A549 (cell line): ENCODE results near the gene ITLN1. TPM values are rescaled to one million over a fixed set of nuclear protein-coding genes. Genes with fewer than 3 reads are reported as not detected.

Experiments used
- ATAC-seq, 2 experiments: fragments of 200-7000 bp in 1 of 2; fragments of >200 bp in 1 of 2; cut with Nextera tagmentation in 1 of 2; cut with Tn5 transposase in 1 of 2; 3 replicates each; pipeline versions ENCODE4 v1.8.0 to v1.9.1; 2018 to 2020; ENCODE audit warnings: mild to moderate bottlenecking in 1 of 2, moderate library complexity in 1 of 2
- CTCF ChIA-PET: fragments of 300-600 bp; sonication (Branson Sonifier 250); formaldehyde crosslinking; extraction: SDS; loops from one replicate; lab custom pipeline; 2021; ENCODE audit warnings: antibody characterized with exemption, inconsistent platforms; lab: Yijun Ruan, JAX
- POLR2A ChIA-PET: fragments of 350-600 bp; formaldehyde crosslinking; extraction: SDS; loops from one replicate; lab custom pipeline; 2021; ENCODE audit warnings: antibody characterized with exemption, inconsistent platforms; lab: Yijun Ruan, JAX
- DNase-seq, 2 experiments: peaks; one replicate each; pipeline versions ENCODE4 v3.0.0 to v3.0.0-alpha.2; 2011 to 2016; ENCODE audit warnings: low read depth in 1 of 2, low spot score in 1 of 2
- FAIRE-seq: peaks from 2 replicates; lab custom pipeline; 2011; peaks lifted over from hg19 to GRCh38; lab: Jason Lieb, UNC
- H3K27ac ChIP-seq, 2 experiments: fragments of >200 bp; sonication (Bioruptor Twin); formaldehyde crosslinking; 3 replicates each; pipeline ENCODE4 v1.5.1; 2016 to 2017
- H3K4me1 ChIP-seq: fragments of >200 bp; sonication (Bioruptor Twin); formaldehyde crosslinking; 3 replicates; pipeline ENCODE4 v1.6.1; 2016
- H3K4me2 ChIP-seq: fragments of >200 bp; sonication (Bioruptor Twin); formaldehyde crosslinking; 3 replicates; pipeline ENCODE4 v1.6.1; 2016
- H3K4me3 ChIP-seq: fragments of >200 bp; sonication (Bioruptor Twin); formaldehyde crosslinking; 3 replicates; pipeline ENCODE4 v1.5.1; 2016
- H3K9me3 ChIP-seq: fragments of >200 bp; sonication (Bioruptor Twin); formaldehyde crosslinking; 3 replicates; pipeline ENCODE4 v1.6.1; 2016
- CHD2 ChIP-seq: fragments of 150-350 bp; IDR thresholded peaks from 2 replicates; pipeline ENCODE4 v1.6.1; 2014; ENCODE audit warnings: low read length; ENCODE audit not compliant: partially characterized antibody
- CHD4 ChIP-seq: fragments of 200-600 bp; sonication (generic); IDR thresholded peaks from 2 replicates; pipeline ENCODE4 v1.6.1; 2016; ENCODE audit warnings: antibody characterized with exemption, mild to moderate bottlenecking, borderline replicate concordance
- ESRRA ChIP-seq: fragments of 150-350 bp; IDR thresholded peaks from 2 replicates; pipeline ENCODE4 v1.6.1; 2014; ENCODE audit warnings: mild to moderate bottlenecking, low read length, borderline replicate concordance
- HOXB13 ChIP-seq: fragments of 250-450 bp; sonication (Bioruptor Pico); IDR thresholded peaks from 2 replicates; pipeline ENCODE4 v1.5.0; 2020; ENCODE audit warnings: low read depth, mild to moderate bottlenecking, moderate library complexity
- HOXB5 ChIP-seq: fragments of 250-450 bp; sonication (Bioruptor Pico); IDR thresholded peaks from 2 replicates; pipeline ENCODE4 v1.5.0; 2020; ENCODE audit warnings: mild to moderate bottlenecking, moderate library complexity
- KDM1A ChIP-seq: fragments of 200-600 bp; sonication (generic); IDR thresholded peaks from 2 replicates; pipeline ENCODE4 v1.6.1; 2016; ENCODE audit warnings: low read depth, mild to moderate bottlenecking
- MYC ChIP-seq: IDR thresholded peaks from 2 replicates; pipeline ENCODE4 v1.6.1; 2012; ENCODE audit warnings: mild to moderate bottlenecking, inconsistent platforms, low read length, improper control_type of control experiment, borderline replicate concordance
- RARB ChIP-seq: fragments of 250-450 bp; sonication (Bioruptor Pico); IDR thresholded peaks from 2 replicates; pipeline ENCODE4 v1.8.0; 2021; ENCODE audit warnings: mild to moderate bottlenecking, moderate library complexity
- TFCP2L1 ChIP-seq: fragments of 250-450 bp; sonication (Bioruptor Pico); IDR thresholded peaks from 2 replicates; pipeline ENCODE4 v1.5.0; 2021; ENCODE audit warnings: mild to moderate bottlenecking
- WGBS: methylation state at CpG from one replicate; pipeline ENCODE4 v1.1.6; 2017; ENCODE audit errors: missing lambda C conversion rate; 5-methylcytosine and 5-hydroxymethylcytosine counted together
- polyA plus RNA-seq, 4 experiments: library from polyadenylated mRNA; depleted of rRNA in 3 of 4; stranded (reverse); fragments of >200 nt; fragmentation: RNase III in 1 of 4; extraction: RNeasy Plus Mini Kit Qiagen cat#74134 plus additional on column Dnase treatment in 1 of 4; gene quantifications; 2 replicates in 3 of 4; 3 replicates in 1 of 4; pipeline ENCODE4 v1.2.3, GENCODE V29; 2011 to 2017
- TF ChIP-seq, protein P1 (sequence below): fragments of >200 bp; sonication (Bioruptor Twin); formaldehyde crosslinking; IDR thresholded peaks from 3 replicates; pipeline ENCODE4 v1.6.1; 2016
- TF ChIP-seq, protein P2 (sequence below): fragments of >200 bp; sonication (Bioruptor Twin); formaldehyde crosslinking; IDR thresholded peaks from 2 replicates; pipeline ENCODE4 v1.6.1; 2016
- TF ChIP-seq, protein P3 (sequence below): fragments of 150-350 bp; IDR thresholded peaks from 2 replicates; pipeline ENCODE4 v1.6.1; 2014; ENCODE audit warnings: low read depth, mild to moderate bottlenecking, low read length
- TF ChIP-seq, protein P4 (sequence below): fragments of >200 bp; sonication (Bioruptor Twin); formaldehyde crosslinking; IDR thresholded peaks from 3 replicates; pipeline ENCODE4 v1.5.1; 2016
- TF ChIP-seq, protein P5 (sequence below): IDR thresholded peaks from 2 replicates; pipeline ENCODE4 v1.6.1; 2012
- TF ChIP-seq, protein P6 (sequence below): fragments of 200-600 bp; sonication (generic); IDR thresholded peaks from 2 replicates; pipeline ENCODE4 v1.6.1; 2016; ENCODE audit warnings: antibody characterized with exemption, mild to moderate bottlenecking, moderate library complexity

Gene ITLN1
- polyA plus RNA-seq, 2 of the 4 experiments (the other 2 are of a cell fraction): not detected

DNA sequence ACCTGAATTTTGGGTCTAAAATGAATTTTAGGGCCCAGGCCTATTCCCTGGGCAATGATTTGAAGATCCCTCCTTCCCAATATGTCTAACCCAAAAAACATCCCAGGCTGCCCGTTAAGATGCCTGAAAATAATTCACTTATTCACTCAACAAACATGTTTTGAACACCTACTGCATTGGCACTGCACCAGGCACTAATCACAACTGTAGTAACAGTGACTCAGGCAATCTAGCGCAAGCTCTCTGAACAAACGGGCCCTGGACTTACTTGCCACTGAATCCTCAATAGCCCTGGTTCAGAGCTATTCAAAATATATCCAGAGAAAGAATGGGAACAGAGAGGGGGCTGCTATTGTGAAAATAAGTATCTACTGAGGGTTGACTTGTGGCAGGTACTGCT lies 26.5 kb downstream of the ITLN1 start:
- no peak for TF ChIP-seq TFCP2L1 (CRISPR knock-in tag)
- TF ChIP-seq, protein P1, sequence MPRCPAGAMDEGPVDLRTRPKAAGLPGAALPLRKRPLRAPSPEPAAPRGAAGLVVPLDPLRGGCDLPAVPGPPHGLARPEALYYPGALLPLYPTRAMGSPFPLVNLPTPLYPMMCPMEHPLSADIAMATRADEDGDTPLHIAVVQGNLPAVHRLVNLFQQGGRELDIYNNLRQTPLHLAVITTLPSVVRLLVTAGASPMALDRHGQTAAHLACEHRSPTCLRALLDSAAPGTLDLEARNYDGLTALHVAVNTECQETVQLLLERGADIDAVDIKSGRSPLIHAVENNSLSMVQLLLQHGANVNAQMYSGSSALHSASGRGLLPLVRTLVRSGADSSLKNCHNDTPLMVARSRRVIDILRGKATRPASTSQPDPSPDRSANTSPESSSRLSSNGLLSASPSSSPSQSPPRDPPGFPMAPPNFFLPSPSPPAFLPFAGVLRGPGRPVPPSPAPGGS: no peak
- TF ChIP-seq, protein P2, sequence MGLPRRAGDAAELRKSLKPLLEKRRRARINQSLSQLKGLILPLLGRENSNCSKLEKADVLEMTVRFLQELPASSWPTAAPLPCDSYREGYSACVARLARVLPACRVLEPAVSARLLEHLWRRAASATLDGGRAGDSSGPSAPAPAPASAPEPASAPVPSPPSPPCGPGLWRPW: no peak
- TF ChIP-seq, all 56 proteins: peak for 0
- WGBS: 46% methylated on average over 3 of the region's 3 CpGs
- DNase-seq (no peak), FAIRE-seq (no peak), ATAC-seq (no peak)
- CTCF ChIA-PET: interaction anchor here (0.6 to 1.3 kb wide), 3 partner anchors 9 to 135 kb away, joined by 3 read pairs; no protein-coding TSS in a partner anchor
- Histone ChIP-seq H3K4me1 (no peaks in the 10 kb centered on the region), H3K4me3 (no peak overlapping the region), H3K4me2 (no peak overlapping the region), H3K27ac (no peak overlapping the region), H3K9me3 (no peaks in the 10 kb centered on the region)
- POLR2A ChIA-PET: no interaction called here

DNA sequence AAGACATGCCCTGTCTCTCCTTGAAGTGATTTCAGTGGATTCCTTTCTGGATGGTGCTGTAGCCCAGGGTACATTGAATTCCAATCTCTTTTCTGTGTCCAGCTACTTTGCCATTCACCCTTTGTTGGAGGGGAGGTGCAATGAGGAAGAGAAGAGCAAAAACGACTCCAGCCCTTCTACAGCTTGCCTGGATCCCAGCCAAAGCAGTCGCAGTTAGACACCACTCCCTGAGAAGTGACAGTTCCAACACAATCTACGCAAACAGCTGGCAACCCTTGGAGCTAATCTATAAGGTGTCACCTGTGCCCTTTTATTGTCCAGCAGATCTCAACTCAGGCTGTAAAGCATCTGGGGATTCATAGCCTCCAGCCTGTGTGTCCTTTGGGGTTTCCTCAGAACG lies 26.9 kb downstream of the ITLN1 start:
- FAIRE-seq: no peak
- H3K4me3 ChIP-seq: no peak overlapping the region
- no peaks in the 10 kb centered on the region for H3K4me1 ChIP-seq
- ChIA-PET CTCF (interaction anchor here (1.3 kb wide), 1 partner anchor 12 kb away, joined by 3 read pairs; no protein-coding TSS in a partner anchor), POLR2A (no interaction called here)
- ATAC-seq: no peak
- no peak overlapping the region for H3K4me2 ChIP-seq
- DNase-seq: no peak
- no peak for TF ChIP-seq KDM1A
- TF ChIP-seq ESRRA: no peak
- TF ChIP-seq, protein P3, sequence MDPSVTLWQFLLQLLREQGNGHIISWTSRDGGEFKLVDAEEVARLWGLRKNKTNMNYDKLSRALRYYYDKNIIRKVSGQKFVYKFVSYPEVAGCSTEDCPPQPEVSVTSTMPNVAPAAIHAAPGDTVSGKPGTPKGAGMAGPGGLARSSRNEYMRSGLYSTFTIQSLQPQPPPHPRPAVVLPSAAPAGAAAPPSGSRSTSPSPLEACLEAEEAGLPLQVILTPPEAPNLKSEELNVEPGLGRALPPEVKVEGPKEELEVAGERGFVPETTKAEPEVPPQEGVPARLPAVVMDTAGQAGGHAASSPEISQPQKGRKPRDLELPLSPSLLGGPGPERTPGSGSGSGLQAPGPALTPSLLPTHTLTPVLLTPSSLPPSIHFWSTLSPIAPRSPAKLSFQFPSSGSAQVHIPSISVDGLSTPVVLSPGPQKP: no peak
- TF ChIP-seq HOXB5: no peak
- TF ChIP-seq, protein P4, sequence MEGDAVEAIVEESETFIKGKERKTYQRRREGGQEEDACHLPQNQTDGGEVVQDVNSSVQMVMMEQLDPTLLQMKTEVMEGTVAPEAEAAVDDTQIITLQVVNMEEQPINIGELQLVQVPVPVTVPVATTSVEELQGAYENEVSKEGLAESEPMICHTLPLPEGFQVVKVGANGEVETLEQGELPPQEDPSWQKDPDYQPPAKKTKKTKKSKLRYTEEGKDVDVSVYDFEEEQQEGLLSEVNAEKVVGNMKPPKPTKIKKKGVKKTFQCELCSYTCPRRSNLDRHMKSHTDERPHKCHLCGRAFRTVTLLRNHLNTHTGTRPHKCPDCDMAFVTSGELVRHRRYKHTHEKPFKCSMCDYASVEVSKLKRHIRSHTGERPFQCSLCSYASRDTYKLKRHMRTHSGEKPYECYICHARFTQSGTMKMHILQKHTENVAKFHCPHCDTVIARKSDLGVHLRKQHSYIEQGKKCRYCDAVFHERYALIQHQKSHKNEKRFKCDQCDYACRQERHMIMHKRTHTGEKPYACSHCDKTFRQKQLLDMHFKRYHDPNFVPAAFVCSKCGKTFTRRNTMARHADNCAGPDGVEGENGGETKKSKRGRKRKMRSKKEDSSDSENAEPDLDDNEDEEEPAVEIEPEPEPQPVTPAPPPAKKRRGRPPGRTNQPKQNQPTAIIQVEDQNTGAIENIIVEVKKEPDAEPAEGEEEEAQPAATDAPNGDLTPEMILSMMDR: no peak
- TF ChIP-seq, protein P5, sequence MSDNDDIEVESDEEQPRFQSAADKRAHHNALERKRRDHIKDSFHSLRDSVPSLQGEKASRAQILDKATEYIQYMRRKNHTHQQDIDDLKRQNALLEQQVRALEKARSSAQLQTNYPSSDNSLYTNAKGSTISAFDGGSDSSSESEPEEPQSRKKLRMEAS: no peak
- TF ChIP-seq, protein P1: no peak
- TF ChIP-seq, protein P6, sequence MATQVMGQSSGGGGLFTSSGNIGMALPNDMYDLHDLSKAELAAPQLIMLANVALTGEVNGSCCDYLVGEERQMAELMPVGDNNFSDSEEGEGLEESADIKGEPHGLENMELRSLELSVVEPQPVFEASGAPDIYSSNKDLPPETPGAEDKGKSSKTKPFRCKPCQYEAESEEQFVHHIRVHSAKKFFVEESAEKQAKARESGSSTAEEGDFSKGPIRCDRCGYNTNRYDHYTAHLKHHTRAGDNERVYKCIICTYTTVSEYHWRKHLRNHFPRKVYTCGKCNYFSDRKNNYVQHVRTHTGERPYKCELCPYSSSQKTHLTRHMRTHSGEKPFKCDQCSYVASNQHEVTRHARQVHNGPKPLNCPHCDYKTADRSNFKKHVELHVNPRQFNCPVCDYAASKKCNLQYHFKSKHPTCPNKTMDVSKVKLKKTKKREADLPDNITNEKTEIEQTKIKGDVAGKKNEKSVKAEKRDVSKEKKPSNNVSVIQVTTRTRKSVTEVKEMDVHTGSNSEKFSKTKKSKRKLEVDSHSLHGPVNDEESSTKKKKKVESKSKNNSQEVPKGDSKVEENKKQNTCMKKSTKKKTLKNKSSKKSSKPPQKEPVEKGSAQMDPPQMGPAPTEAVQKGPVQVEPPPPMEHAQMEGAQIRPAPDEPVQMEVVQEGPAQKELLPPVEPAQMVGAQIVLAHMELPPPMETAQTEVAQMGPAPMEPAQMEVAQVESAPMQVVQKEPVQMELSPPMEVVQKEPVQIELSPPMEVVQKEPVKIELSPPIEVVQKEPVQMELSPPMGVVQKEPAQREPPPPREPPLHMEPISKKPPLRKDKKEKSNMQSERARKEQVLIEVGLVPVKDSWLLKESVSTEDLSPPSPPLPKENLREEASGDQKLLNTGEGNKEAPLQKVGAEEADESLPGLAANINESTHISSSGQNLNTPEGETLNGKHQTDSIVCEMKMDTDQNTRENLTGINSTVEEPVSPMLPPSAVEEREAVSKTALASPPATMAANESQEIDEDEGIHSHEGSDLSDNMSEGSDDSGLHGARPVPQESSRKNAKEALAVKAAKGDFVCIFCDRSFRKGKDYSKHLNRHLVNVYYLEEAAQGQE: no peak
- no peak for TF ChIP-seq HOXB13 (CRISPR knock-in tag)
- no peak for TF ChIP-seq CHD2
- no peak for TF ChIP-seq CHD4
- TF ChIP-seq MYC: no peak
- no peak for TF ChIP-seq RARB
- no peaks in the 10 kb centered on the region; the same call in 2 of the 3 replicates for H3K9me3 ChIP-seq
- H3K27ac ChIP-seq: no peak overlapping the region
- WGBS: 50% methylated on average over 4 of the region's 4 CpGs
